ENCODE data around the gene OR2W3.
A peak's percentile ranks its signal among the peaks of the same experiment; 100 is the strongest.

OR2W3 gene

DNA sequence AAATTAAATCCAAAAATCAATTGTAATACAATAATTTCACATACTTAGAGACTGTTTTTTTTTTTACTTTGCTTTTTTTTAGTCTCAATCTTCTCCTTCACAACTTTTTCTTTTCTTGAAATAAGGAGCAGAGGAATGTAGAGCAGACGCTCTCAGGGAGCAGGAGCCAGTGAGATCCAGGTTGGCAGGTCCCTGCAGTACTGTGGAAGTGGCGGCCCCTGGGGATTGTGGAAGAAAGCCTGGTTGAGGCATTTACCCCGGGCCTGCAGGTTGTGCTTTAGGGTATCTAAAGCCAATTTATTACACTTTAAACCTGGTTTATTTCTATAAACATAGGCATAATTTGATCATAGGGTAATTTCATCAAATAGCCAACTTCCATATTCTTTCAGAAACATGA lies 28.6 kb downstream of the OR2W3 start:
- no peak for DNase-seq

DNA sequence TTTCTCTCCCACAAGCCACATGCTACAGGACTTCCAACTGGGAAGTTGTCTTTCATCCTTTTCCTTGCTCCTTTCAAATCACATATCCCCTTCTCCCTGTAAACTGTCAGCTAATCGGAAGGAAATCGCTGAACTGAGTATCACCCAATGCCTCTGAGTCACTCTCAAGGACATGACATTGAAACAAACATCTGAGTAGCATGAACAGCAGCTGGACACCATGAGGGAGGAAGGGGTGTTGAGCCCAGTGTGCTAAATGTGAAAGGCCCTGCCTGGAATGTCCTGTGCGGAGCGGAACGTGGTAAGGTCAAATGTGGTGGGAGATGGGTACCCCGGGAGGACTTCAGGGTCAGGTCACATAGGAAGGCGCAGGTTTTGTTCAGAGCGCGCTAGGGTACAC lies 29.5 kb downstream of the OR2W3 start, which contains the start of gene OR2AJ1:
TSS of gene OR2AJ1 (plus strand) at position 22 of the 400 bp plus-strand sequence. CDS start 8,880 bp downstream, outside the sequence.
- DNase-seq = no peak

DNA sequence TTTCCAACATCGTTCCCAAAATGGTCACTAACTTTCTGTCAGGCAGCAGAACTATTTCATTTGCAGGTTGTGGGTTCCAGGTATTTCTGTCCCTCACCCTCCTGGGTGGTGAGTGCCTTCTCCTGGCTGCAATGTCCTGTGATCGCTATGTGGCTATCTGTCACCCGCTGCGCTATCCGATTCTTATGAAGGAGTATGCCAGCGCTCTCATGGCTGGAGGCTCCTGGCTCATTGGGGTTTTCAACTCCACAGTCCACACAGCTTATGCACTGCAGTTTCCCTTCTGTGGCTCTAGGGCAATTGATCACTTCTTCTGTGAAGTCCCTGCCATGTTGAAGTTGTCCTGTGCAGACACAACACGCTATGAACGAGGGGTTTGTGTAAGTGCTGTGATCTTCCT lies 38.6 kb downstream of the OR2W3 start:
- no peak for DNase-seq

DNA sequence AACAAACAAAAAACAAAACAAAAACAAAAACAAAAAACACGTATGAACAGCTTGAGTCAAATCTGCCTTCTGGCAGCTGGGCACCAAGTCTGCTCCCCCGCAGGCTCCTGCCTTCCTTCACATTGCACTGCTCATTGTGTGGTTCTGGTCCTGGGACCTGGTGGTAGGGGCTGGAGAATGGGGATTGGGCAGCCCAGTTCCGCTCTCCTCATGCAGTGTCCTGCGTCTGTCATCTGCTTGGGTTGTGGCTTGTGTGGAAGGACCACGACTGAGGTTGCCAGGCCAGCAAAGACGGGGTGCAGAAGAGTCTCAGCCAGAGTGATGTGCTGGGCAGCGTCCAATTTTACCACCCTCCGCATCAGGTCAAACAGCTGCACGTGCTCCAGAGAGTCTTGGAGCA lies 40.4 kb downstream of the OR2W3 start:
- DNase-seq = no peak

DNA sequence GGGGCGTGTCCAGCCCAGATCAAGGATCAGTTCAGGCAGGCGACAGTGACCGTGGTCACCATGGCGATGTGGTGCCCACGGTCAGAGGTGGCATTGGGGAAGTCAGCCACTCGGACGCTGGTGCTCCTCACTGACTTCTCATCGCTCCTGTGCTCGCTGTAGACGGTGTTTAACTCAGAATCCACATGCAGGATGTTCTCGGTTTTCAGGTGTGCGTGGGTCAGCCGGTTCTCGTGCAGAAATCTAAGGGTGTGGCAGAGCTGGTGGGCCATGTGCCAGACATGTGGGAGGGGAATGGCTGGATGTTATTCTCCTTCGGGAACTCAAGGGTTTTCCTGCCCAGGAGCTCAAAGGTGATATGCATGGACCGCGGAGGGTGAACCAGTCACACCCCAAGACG lies 41.0 kb downstream of the OR2W3 start:
- DNase-seq = no peak

DNA sequence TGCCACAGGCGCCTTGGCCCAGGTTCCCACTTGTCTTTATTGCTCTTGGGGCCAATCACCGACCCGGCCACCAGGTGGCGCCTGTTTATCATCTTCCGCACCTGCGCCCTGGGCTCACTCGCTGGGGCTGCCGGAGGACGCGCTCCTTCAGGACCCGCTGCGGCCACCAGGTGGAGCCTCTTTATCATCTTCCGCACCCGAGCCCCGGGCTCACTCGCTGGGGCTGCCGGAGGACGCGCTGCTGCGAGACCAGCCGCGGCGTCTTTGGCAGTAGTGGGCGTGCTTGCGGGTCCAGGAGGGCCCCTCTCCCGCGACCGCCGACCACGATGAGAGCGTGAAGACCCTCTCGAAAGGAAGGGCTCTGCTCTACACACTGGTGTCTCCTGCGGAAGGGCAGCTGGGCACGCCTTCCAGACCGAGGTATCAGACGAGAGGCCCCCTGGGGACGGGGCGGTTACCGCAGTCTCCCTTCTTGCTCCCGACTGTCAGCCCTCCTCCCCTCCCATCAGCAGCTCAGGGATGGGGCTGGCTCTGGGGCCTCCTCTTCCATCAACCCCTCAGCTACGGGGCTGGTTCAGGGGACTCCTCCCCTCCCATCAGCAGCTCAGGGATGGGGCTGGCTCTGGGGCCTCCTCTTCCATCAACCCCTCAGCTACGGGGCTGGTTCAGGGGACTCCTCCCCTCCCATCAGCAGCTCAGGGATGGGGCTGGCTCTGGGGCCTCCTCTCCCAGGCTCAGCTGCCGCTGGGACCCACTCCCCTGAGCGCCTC lies 41.8 kb downstream of the OR2W3 start:
- DNase-seq = peak; percentile 75

DNA sequence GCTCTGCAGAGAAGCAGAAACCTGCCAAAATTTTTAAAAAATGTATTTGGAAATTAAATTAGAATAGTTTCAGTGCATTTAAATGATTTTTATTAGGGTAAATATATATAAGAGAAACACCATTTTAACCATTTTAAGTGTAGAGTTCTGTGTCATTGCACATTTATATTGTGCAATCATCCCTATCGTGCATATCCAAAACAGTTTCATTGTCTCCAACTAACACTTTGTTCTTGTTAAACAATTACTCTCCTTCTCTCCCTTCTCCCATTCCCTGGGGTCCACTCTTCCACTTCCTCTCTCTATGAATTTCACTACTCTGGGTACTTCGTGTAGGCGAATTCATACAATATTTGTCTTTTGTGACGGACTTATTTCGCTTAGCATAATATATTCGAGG lies 47.2 kb downstream of the OR2W3 start:
- no peak for DNase-seq

Data from femur (tissue), 1 donor.